HG03520 (cell line): ENCODE data around the gene DPEP2.
"Not testable (repeated sequence)": the region's sequence is repeated elsewhere in the genome, so short reads cannot be mapped to it uniquely, and the experiment has no call there.

ENCODE experiments used
- ATAC-seq: cut with Tn5 transposase; IDR thresholded peaks from one replicate; pipeline ENCODE4 v1.9.1; 2021; ENCODE audit warnings: mild to moderate bottlenecking, moderate library complexity; ENCODE audit not compliant: unreplicated experiment

Gene DPEP2

DNA sequence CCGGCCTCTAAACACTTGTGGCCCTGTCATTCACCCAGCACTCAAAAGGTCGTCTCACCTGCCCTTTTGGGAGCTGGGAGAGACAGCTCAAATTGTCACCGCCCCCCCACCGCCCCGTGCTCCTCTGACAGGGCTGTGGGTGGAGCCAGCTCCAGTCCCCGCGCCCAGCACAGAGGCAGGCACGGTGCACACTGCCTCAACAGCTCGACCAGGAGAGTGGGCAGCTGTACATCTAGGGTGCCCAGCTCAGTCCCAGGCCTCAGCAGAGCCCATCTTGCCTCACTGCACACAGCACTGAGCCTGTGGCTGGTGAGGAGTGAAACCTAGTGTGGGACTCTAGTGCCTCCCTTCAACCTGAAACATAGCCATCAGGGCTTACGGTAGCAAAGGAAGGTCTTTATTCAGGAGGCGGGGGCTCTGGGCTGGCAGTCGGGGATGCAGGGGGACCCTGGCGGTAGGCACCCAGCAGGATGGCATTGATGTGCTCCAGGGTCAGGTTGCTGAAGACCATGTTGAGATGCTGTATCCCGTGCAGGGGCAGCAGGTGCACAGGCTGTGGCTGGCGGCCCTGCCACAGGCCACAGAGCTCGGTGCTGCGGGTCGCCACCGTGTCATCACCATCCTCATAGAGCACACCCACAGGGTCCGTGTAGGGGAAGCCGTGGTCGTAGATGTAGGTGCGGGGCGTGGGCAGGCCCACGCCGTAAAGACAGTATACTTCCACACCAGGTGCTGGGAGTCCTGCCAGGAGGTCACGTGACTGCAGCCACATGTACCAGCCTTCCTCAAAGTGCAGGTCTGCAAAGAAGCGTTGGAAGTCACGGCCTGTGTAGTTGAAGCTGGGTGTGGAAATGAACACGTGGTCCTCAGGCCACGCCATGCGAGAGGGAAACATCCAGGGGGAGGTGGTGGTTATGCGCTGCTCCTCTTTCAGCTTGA is 59.5 kb downstream of the DPEP2 start:
- no peak for ATAC-seq

DNA sequence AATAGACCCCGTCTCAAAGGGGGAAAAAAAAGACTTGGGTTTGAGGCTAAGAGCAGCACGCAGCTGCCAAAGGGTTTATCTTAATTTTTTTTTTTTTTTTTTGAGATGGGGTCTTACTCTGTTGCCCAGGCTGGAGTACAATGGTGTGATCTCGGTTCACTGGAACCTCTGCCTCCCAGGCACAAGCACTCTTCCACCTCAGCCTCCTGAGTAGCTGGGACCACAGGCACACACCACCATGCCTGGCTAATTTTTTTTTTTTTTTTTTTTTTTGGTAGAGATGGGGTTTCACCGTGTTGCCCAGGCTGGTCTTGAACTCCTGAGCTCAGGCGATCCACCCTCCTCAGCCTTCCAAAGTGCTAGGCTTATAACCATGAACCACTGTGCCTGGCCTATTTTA is 61.6 kb downstream of the DPEP2 start:
- not testable (repeated sequence) for ATAC-seq
